BLaER1 treated with 17β-estradiol and CSF1 and Interleukin-3, amounts not matched to agents 10 nM and 100 nM (cell line): ENCODE measurements around the gene ENKUR.
A peak's percentile ranks its signal among the peaks of the same experiment; 100 is the strongest.

ENCODE experiments used
- H3K27ac ChIP-seq, 11 experiments: shearing (Covaris generic); formaldehyde crosslinking; 2 replicates each; pipeline ENCODE4 v1.8.1; 2022
- H3K27me3 ChIP-seq, 11 experiments: shearing (Covaris generic); formaldehyde crosslinking; 2 replicates each; pipeline ENCODE4 v1.8.1; 2022
- H3K36me3 ChIP-seq, 11 experiments: shearing (Covaris generic); formaldehyde crosslinking; 2 replicates each; pipeline ENCODE4 v1.8.1; 2022
- H3K4me1 ChIP-seq, 10 experiments: shearing (Covaris generic); formaldehyde crosslinking; 2 replicates each; pipeline ENCODE4 v1.8.1; 2022
- H3K4me2 ChIP-seq, 11 experiments: shearing (Covaris generic); formaldehyde crosslinking; 2 replicates each; pipeline ENCODE4 v1.8.1; 2022
- H3K4me3 ChIP-seq, 10 experiments: shearing (Covaris generic); formaldehyde crosslinking; 2 replicates each; pipeline ENCODE4 v1.8.1; 2022
- H3K9ac ChIP-seq, 11 experiments: shearing (Covaris generic); formaldehyde crosslinking; 2 replicates each; pipeline ENCODE4 v1.8.1; 2022
- H3K9me3 ChIP-seq, 11 experiments: shearing (Covaris generic); formaldehyde crosslinking; replicated peaks in 1 of 11; 2 replicates each; pipeline ENCODE4 v1.8.1; 2022
- H4K20me1 ChIP-seq, 11 experiments: shearing (Covaris generic); formaldehyde crosslinking; 2 replicates each; pipeline ENCODE4 v1.8.1; 2022
- Cebpa-rat ChIP-seq, 11 experiments: shearing (Covaris generic); IDR thresholded peaks; 2 replicates each; pipeline ENCODE4 v1.8.1; 2022

Gene ENKUR

GRCh38 chr10:25029519-25029918 is 13.6 kb upstream of the ENKUR start:
- H3K9ac ChIP-seq: no peak overlapping the region
- H3K4me1 ChIP-seq: no peaks in the 10 kb centered on the region
- H3K36me3 ChIP-seq: no peaks in the 10 kb centered on the region
- no peaks in the 10 kb centered on the region for H4K20me1 ChIP-seq
- no peak overlapping the region for H3K4me2 ChIP-seq
- H3K9me3 ChIP-seq: no peaks in the 10 kb centered on the region
- no peaks in the 10 kb centered on the region for H3K27me3 ChIP-seq
- H3K27ac ChIP-seq: no peak overlapping the region
- no peak for TF ChIP-seq Cebpa-rat (IDR thresholded peaks at IDR 0.05)
- no peak overlapping the region for H3K4me3 ChIP-seq

GRCh38 chr10:25028711-25029110 is 12.8 kb upstream of the ENKUR start:
- Histone ChIP-seq H3K4me2 (no peak overlapping the region), H3K4me3 (no peak overlapping the region), H3K27me3 (no peaks in the 10 kb centered on the region), H3K36me3 (no peaks in the 10 kb centered on the region), H3K27ac (no peak overlapping the region), H3K4me1 (peaks cover 0 to 3% (median 1%) of the 10 kb centered on the region in 10 experiments; a peak in 10 of 20 replicates), H3K9ac (no peak overlapping the region), H3K9me3 (no peaks in the 10 kb centered on the region), H4K20me1 (no peaks in the 10 kb centered on the region)
- no peak for TF ChIP-seq Cebpa-rat (IDR thresholded peaks at IDR 0.05)

DNA sequence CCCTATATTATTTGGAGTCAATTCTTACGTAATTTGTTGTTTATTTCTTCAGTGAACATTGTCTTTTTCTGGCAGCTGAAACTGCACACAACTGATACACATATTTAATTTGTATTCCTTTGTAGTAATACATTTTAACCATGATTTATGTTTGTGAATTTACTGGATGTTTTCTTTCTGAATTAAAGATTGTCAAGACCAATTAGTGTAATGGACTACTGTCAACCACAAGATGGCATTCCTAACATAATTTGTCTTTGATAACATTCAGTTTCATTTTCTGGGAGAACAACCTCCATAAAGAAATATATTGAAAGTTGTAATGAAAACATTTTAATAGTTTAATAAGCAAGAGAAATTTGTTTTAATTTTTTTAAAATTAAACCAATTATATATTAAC is 10.5 kb upstream of the ENKUR start:
- no peaks in the 10 kb centered on the region for H3K27me3 ChIP-seq
- H3K4me1 ChIP-seq: peaks cover 0 to 12% (median 8%) of the 10 kb centered on the region in 10 experiments; a peak in 14 of 20 replicates
- TF ChIP-seq Cebpa-rat (IDR thresholded peaks at IDR 0.05): no peak
- H3K27ac ChIP-seq: no peak overlapping the region
- H3K9me3 ChIP-seq: no peaks in the 10 kb centered on the region
- no peaks in the 10 kb centered on the region for H3K36me3 ChIP-seq
- H3K4me2 ChIP-seq: no peak overlapping the region
- H4K20me1 ChIP-seq: no peaks in the 10 kb centered on the region
- no peak overlapping the region for H3K4me3 ChIP-seq
- no peak overlapping the region for H3K9ac ChIP-seq

DNA sequence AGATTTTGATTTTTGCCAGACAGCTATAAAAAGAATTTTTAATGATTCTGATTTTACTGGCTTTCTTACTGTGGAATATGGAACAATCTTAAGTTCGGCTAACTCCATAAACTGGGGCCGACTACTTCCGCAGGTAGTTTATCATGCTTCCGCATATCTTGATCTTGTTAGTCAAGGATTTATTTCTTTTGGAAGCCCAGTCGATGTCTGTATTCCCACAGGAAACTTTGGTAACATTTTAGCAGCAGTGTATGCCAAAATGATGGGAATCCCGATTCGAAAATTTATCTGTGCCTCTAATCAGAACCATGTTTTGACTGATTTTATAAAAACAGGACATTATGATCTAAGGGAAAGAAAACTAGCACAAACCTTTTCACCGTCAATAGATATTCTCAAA is 8.6 kb upstream of the ENKUR start:
- Histone ChIP-seq H3K9ac (no peak overlapping the region), H3K9me3 (no peaks in the 10 kb centered on the region), H3K4me2 (no peak overlapping the region), H4K20me1 (no peaks in the 10 kb centered on the region), H3K27me3 (no peaks in the 10 kb centered on the region), H3K4me3 (no peak overlapping the region), H3K36me3 (no peaks in the 10 kb centered on the region), H3K4me1 (peaks cover 0 to 21% (median 11%) of the 10 kb centered on the region in 10 experiments; a peak in 14 of 20 replicates), H3K27ac (no peak overlapping the region)
- no peak for TF ChIP-seq Cebpa-rat (IDR thresholded peaks at IDR 0.05)

GRCh38 chr10:25023278-25023677 is 7.3 kb upstream of the ENKUR start:
- H3K27me3 ChIP-seq: no peaks in the 10 kb centered on the region
- peaks cover 0 to 24% (median 11%) of the 10 kb centered on the region in 10 experiments; a peak in 16 of 20 replicates for H3K4me1 ChIP-seq
- peak overlapping the region in 7 of 11 experiments; percentile 6 to 55 (median 37); a peak in 10 of 22 replicates for H3K4me2 ChIP-seq
- TF ChIP-seq Cebpa-rat (IDR thresholded peaks at IDR 0.05): no peak
- H3K36me3 ChIP-seq: no peaks in the 10 kb centered on the region
- no peaks in the 10 kb centered on the region for H3K9me3 ChIP-seq
- no peaks in the 10 kb centered on the region for H4K20me1 ChIP-seq
- H3K9ac ChIP-seq: no peak overlapping the region
- H3K4me3 ChIP-seq: no peak overlapping the region
- H3K27ac ChIP-seq: no peak overlapping the region

DNA sequence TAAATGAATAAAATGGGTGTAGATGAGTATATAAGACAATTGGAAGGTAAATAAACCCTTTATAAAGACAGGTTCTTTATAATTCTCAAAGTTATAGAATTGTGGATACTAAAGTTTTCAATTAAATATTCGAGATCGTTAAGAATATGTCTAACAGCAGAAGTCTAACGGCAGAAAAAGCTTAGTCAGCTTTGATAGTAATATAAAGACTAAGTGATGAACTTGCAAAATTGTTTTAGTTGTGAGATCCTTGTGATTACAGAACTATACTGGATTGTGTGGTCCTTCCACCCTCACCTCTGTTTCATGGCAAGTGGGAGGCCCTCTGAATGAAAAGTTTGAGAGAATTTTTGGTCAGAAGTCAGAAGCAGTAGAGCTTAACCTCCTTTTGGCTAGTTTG is 2.7 kb upstream of the ENKUR start:
- H3K27me3 ChIP-seq: no peaks in the 10 kb centered on the region
- H3K4me3 ChIP-seq: no peak overlapping the region
- peaks cover 19 to 42% (median 26%) of the 10 kb centered on the region in 10 experiments for H3K4me1 ChIP-seq

DNA sequence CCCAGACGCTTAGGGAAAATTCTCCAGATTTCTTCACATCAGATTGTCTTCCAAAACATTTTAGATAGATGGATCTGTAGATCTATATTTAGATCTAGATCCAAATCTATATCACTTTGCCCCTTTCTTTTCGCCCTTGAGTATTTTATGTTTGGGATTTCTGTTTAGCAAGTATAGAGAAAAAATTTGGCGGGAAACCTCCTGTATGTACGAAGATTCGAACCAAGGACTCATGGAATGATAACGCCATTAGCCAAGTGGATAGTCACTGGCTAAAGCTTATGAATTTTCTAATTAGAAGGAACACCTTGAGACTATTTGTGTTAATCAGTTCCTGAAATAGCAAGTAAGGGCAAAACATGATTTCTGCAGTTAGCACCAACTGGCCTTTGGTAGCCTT is 1.7 kb upstream of the ENKUR start:
- Histone ChIP-seq H3K4me1 (peaks cover 18 to 34% (median 19%) of the 10 kb centered on the region in 10 experiments), H3K27me3 (no peaks in the 10 kb centered on the region), H4K20me1 (no peaks in the 10 kb centered on the region), H3K4me3 (peak overlapping the region; percentile 56 to 75 (median 70)), H3K36me3 (no peaks in the 10 kb centered on the region), H3K27ac (peak overlapping the region; percentile 67 to 95 (median 90)), H3K9me3 (peaks cover 0 to 6% (median 0%) of the 10 kb centered on the region in 11 experiments; a peak in 4 of 22 replicates), H3K4me2 (peak overlapping the region; percentile 72 to 98 (median 85); a peak in 21 of 22 replicates), H3K9ac (peak overlapping the region; percentile 78 to 91 (median 85); a peak in 19 of 22 replicates)
- no peak for TF ChIP-seq Cebpa-rat (IDR thresholded peaks at IDR 0.05)

More for the DNA sequence above, 2.7 kb upstream of the ENKUR start:
- H3K9me3 ChIP-seq: no peaks in the 10 kb centered on the region
- no peak overlapping the region for H3K9ac ChIP-seq
- H3K36me3 ChIP-seq: no peaks in the 10 kb centered on the region
- H3K27ac ChIP-seq: no peak overlapping the region
- no peak for TF ChIP-seq Cebpa-rat (IDR thresholded peaks at IDR 0.05)
- no peaks in the 10 kb centered on the region for H4K20me1 ChIP-seq
- H3K4me2 ChIP-seq: no peak overlapping the region

DNA sequence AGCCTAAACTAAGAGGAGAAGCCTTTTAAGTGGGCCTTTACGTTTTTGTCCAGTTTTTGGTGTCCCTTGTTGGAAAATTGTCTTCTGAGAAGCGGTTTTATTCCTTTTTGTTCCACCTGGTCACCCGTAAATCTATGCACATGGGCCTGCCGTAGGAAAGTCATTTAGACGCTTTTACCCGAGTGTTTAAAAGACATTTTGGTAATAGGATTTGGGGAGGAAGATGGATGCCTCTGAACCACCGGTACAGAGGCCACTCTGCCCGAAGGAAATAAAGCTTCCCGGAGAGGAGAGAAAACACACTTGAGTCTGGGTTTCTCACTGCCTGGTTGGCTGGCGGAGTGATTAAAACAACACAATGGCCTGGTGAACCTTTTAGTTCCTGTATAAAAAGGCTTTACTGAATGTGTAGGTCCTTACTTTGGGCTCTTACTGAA is 1.2 kb upstream of the ENKUR start:
- Histone ChIP-seq H3K27ac (peak overlapping the region; percentile 67 to 95 (median 90)), H4K20me1 (no peaks in the 10 kb centered on the region), H3K4me1 (peaks cover 18 to 34% (median 19%) of the 10 kb centered on the region in 10 experiments), H3K9ac (peak overlapping the region; percentile 78 to 91 (median 85)), H3K27me3 (no peaks in the 10 kb centered on the region), H3K4me2 (peak overlapping the region; percentile 72 to 98 (median 85)), H3K36me3 (no peaks in the 10 kb centered on the region), H3K9me3 (peaks cover 0 to 8% (median 1%) of the 10 kb centered on the region in 11 experiments; a peak in 5 of 22 replicates), H3K4me3 (peak overlapping the region; percentile 56 to 75 (median 70))
- no peak for TF ChIP-seq Cebpa-rat (IDR thresholded peaks at IDR 0.05)

- TF ChIP-seq Cebpa-rat (IDR thresholded peaks at IDR 0.05): no peak
- Histone ChIP-seq H3K4me3 (peak within 1 kb of the TSS; percentile 56 to 75 (median 70)), H4K20me1 (no peaks in the 10 kb centered on the region), H3K9ac (peak within 1 kb of the TSS; percentile 78 to 91 (median 85)), H3K27me3 (no peaks in the 10 kb centered on the region), H3K9me3 (peaks cover 0 to 14% (median 5%) of the 10 kb centered on the region in 11 experiments; a peak in 7 of 22 replicates), H3K4me1 (peaks cover 18 to 34% (median 19%) of the 10 kb centered on the region in 10 experiments), H3K36me3 (no peaks in the 10 kb centered on the region), H3K27ac (peak within 1 kb of the TSS; percentile 67 to 95 (median 90)), H3K4me2 (peak within 1 kb of the TSS; percentile 72 to 98 (median 86))
Observed at GRCh38 chr10:25016376-25017153, 607 bp upstream of the ENKUR start, which contains the start of gene THNSL1. TSS of gene THNSL1 (plus strand) at chr10:25016612. CDS start at chr10:25023224, 6,612 bp downstream.
